HG03095 (cell line): ENCODE measurements around the gene CLPTM1L.
"Not testable (repeated sequence)": the region's sequence is repeated elsewhere in the genome, so short reads cannot be mapped to it uniquely, and the experiment has no call there.

Experiments used
- ATAC-seq: cut with Tn5 transposase; IDR thresholded peaks from one replicate; pipeline ENCODE4 v1.9.1; 2021; ENCODE audit warnings: moderate library complexity; ENCODE audit not compliant: unreplicated experiment

CLPTM1L gene

GRCh38 chr5:1328237-1329110, 16.4 kb downstream of the CLPTM1L start:
- ATAC-seq = not testable (repeated sequence)

- ATAC-seq = not testable (repeated sequence)
Observed at GRCh38 chr5:1326901-1327756, 17.8 kb downstream of the CLPTM1L start.

GRCh38 chr5:1326532-1326875, 18.4 kb downstream of the CLPTM1L start:
- ATAC-seq = not testable (repeated sequence)

- ATAC-seq = no peak
Observed at GRCh38 chr5:1325870-1326531, 18.9 kb downstream of the CLPTM1L start.

GRCh38 chr5:1325191-1325741, 19.6 kb downstream of the CLPTM1L start:
- ATAC-seq = no peak

GRCh38 chr5:1324719-1325190, 20.1 kb downstream of the CLPTM1L start:
- ATAC-seq = no peak

- ATAC-seq = no peak
Observed at GRCh38 chr5:1324301-1324700, 20.6 kb downstream of the CLPTM1L start.

GRCh38 chr5:1323803-1324173, 21.1 kb downstream of the CLPTM1L start:
- ATAC-seq = no peak

GRCh38 chr5:1322955-1323802, 21.7 kb downstream of the CLPTM1L start:
- no peak for ATAC-seq

GRCh38 chr5:1322036-1322900, 22.6 kb downstream of the CLPTM1L start:
- no peak for ATAC-seq

GRCh38 chr5:1321576-1321975, 23.3 kb downstream of the CLPTM1L start:
- no peak for ATAC-seq

- ATAC-seq = no peak
Observed at GRCh38 chr5:1320436-1321344, 24.2 kb downstream of the CLPTM1L start.

- ATAC-seq = no peak
Observed at GRCh38 chr5:1319436-1320256, 25.3 kb downstream of the CLPTM1L start.

- no peak for ATAC-seq
Observed at GRCh38 chr5:1318659-1319251, 26.1 kb downstream of the CLPTM1L start.

GRCh38 chr5:1317921-1318565, 26.9 kb downstream of the CLPTM1L start:
- ATAC-seq = no peak

- ATAC-seq = no peak
Observed at GRCh38 chr5:1316588-1317340, 28.1 kb downstream of the CLPTM1L start.
